Amniotic stem cell (primary cell): Measurements from ENCODE around the gene UPF3A.
"Not testable (repeated sequence)": the region's sequence is repeated elsewhere in the genome, so short reads cannot be mapped to it uniquely, and the experiment has no call there.

ENCODE experiments used
- DNase-seq: peaks from one replicate; lab custom pipeline; 2025; lab: John Stamatoyannopoulos, UW

UPF3A gene

DNA sequence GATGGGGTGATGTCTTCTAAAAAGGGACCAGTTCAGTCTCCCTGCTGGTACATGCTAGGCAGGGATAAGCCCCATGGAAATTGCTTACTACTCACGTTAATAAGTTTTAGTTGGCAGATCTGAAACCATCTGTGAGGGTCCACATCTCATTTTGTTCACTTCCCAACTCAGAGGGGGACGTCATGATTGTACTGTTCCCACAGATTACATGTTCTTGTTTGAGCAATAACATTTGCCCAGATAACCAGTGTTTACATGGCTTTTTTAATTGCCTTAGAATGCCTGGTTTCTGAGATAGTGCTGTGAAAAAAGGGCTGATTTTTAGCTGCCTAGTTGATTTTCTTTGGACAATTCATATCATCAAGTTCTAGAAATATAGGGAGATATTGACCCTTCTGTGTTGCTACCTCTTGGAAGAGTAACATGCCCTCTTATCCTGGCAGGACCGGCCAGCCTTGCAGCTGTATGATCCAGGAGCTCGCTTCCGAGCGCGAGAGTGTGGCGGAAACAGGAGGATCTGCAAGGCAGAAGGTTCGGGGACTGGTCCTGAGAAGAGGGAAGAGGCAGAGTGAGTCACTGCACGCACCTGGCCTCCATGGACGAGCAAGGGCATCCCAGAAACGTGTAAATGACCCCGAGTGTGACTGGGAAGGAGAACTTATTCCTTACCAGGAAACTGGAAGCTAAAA is 23.1 kb downstream of the UPF3A start:
- no peak for DNase-seq

DNA sequence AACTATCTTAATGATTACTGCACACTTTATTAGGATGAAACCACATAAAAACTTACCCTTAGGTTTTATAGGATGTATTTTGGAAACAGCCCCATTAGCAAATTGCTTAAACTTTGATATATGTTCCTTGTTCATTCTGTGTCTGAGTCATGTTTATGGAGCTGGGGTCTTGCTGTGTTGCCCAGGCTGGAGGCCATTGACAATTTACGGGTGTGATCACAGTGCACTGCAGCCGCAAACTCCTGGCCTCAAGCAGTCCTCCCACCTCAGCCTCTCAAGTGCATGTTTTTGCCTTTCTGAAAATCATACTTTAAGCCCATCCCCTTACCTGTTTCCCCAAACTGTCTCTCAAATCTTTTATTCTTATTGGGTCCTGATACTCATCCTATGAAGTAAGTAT is 27.7 kb downstream of the UPF3A start:
- DNase-seq = no peak

DNA sequence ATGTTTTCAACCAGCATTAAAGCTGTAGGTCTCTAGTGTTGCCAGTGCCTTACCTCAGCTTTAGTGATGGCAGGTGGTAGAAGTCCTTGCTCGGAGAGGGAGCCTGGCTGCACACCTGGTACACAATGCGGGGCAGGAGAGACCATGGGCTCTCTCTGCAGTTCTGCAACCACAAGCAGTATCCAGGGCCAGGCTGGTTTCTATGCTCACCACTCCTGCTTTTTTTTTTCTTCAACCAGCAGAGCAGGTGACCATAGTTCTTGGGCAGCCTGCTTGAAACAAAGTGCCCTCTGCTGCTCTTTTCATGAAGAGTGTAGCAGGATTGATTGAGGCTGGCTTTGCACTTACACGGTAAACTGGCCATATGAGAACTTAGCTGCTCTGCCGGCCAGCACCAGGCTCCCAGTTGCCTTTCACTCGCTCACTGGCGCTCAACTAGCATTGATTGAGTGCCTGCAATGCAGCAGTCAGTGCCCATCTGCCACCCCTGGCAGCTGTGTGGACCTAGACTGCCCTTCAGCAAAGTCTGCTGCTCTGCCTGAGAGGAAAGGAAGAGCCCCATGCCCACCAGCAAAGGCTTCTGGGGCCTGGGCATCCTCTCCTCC is 28.5 kb downstream of the UPF3A start:
- no peak for DNase-seq

DNA sequence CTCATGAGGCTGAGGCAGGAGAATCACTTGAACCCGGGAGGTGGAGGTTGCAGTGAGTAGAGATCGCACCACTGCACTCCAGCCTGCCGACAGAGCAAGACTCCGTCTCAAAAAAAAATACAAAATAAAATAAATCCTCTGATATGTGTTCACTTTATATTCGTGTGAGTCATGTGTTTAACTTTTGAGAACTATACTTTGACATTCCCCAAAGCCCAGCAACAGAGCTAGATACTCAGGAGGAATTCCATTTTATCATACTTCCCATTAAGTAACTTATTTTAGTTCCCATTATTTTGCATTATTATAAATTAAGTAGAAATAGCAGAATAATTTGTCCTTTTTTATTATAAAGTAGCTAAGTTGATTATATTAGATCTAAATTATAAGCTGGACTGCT is 29.6 kb downstream of the UPF3A start:
- DNase-seq = no peak

DNA sequence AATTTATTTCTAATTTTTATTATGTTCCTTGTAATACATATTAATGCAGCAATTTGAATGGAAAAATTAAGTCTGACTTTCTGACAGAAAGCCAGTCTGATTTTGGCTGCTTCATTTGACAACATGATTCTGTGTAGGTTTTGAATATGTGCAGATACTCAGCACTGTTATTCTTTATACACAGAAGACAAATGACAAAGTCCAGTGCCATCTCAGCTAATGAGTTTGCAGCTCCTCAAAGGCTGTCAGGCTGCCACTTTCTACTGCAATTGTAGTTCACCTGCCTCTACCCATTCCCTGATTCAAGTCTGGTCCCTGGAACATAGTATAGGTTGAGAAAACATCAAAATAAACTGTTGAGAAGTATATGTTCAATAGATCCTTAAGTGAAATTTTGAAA is 30.0 kb downstream of the UPF3A start:
- no peak for DNase-seq

DNA sequence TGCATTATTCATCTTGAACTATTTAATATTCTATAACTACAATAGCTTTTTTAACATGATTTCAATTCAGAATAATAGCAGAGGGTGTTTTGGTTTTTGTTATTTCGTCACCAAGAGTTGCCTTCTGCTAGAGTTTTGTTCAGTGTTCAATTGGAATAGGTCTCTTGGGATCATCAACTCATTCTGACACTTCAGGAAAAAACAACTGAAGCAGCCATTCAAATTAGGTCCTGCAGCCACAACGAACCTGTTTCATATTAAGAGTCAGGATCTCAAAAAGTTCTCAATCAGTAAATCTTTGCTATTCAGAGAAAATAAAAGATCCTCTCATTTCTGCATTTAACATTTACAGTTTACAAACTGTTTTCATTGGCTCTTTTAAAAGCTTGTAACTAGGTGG is 30.5 kb downstream of the UPF3A start:
- DNase-seq = no peak

DNA sequence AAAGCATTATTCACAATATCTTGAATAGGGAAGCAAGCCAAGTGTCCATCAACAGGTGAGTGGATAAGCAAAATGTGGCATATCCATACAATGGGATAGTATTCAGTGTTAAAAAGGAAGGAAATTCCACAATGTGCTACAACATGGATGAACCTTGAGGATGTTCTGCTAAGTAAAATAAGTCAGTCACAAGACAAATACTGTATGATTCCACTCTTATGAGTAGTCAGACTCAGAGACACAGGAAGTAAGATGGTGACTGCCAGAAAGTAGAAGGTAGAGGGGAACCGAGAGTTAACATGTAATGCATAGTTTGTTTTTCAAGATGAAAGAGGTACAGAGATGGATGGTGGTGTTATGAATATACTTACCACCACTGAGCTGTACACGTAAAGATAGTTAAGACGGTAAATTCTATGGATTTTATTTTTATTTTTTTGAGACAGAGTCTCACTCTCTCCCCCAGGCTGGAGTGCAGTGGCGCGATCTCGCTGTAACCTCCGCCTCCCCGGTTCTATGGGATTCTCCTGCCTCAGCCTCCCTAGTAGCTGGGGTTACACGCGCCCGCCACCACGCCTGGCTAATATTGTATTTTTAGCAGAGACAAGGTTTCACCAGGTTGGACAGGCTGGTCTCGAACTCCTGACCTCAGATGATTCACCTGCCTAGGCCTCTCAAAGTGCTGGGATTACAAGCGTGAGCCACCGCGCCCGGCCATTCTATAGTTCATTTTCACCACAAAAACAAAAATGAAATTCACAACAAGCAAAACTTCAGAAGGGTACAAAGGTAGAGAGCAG is 31.9 kb downstream of the UPF3A start:
- no peak for DNase-seq

DNA sequence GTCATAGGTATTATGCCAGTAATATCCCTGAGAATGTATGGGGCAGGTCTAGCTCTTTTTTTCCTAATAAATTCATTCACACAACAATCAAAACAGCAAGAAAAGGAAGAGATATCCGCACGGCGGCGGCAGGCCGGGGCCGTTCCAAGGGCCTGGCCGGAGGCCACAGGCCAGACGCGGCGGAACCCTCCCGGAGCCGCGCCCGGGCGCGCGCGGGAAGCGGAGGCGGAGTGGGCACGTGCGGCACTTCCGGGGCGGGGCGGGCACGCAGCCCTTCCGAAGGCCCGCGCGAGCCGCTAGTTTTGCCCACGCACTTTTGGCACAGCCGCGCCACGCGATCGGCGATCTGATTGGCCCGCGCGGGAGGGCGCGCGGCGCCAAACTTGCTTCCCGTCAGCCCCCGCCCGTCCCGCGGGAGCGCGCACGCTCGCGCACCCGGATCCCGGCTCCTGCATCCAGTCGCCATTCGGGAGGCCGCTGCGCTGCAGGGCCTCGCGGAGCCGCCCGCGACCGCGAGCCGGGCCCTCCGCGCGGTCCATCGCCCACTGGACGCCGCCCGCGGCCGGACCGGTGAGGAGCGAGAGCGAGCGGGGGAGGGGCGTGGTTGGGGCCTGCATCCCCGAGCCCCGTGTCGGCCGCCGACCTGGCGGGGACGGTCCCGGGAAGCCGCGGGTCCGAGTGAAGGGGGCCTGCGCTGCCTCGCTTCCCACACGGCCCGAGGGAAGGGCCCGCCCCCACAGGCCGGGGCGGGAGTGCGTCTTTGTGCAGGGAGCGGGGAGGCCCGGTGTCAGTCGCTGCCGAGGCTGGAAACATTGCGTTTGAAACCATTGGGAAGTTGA is 32.9 kb downstream of the UPF3A start, which contains the start of gene CHAMP1:
CHAMP1 (plus strand) TSS at position 430 of the 839 bp plus-strand sequence. CDS start 9,340 bp downstream, outside the sequence.
- peak; percentile 86 for DNase-seq

DNA sequence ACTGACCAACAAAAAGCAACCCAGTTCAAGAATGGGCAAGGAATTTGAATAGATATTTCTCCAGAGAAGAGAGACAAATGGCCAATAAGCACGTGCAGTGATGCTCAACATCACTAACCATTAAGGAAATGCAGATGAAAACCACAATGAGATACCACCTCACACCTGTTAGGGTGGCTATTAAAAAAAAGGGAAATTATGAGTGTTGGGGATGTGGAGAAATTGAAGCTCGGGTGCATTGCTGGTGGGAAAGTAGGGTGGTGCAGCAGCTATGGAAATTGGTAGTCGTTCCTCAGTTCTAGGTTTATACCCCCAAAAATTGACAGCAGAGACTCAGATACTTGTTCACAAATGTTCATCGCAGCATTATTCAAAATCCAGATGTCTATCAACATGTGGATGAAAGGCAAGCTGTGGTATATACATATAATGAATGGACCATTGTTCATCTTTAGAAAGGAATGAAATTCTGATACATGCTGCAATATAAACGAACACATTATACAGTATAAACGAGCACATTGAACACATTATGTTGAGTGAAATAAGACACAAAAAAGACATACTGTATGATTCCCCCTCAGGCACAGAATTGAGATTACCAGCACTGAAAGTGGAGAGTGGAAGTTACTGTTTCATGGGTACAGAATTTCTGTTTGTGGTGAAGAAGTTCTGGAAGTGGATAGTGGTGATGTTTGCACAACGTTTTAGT is 33.8 kb downstream of the UPF3A start:
- no peak for DNase-seq

DNA sequence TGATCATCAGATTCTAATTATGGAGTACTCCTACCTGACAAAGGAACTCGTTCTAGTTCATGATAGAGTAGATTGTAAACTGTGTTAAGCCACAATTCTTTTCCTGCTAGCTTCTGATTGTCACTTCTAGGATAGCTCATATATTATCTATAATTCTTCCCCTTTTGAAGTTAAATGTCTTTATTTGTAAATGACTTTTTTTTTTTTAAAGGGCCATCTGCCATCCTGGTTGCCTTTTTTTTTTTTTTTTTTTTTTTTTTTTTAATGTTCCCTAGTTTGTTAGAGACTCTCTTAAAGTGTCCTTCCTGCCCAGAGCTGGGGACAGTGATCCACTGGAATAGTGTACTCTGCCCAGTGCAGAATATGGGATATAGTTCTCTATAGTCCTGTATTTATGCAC is 37.2 kb downstream of the UPF3A start:
- DNase-seq = no peak

DNA sequence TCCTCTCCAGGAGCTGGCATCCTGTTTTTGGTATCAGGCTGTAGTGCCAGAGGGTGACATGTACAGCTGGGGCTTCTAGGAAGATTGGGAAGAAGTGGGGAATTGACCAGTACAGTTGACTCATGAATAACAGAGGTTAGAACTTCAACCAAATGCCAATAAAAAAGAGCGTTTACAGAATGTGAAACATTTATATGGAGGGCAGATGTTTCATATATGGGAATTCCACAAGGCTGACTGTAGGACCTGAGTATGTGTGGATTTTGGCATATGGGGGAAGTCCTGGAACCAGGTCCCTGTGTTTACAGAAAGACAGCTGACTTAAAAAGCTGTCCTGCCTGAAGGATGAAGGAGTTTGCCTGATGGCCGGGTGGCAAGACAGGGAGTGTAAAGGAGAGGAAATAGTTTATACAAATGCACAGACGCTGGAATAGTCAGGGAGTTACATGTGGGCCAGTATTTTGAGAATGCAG is 38.1 kb downstream of the UPF3A start:
- peak; percentile 26 for DNase-seq

DNA sequence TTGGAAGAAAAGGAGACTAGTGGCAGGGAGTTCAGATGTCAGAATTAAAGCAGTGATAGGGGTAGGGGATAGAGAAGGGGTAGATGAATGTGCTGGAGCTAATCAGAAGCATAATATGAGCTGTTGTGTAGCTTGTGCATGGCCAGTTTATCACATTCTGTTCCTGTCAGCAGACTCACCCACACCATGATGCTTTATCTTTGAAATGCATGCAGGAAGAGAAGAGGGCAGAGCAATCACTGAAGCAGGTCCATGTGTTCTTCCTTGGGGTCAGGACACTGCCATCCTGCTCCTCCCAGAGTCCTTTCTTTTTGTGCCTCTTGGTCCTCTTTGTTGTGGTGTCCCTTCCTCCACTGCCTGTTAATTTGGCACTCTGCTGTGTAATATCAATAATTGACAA is 38.7 kb downstream of the UPF3A start:
- DNase-seq = no peak

DNA sequence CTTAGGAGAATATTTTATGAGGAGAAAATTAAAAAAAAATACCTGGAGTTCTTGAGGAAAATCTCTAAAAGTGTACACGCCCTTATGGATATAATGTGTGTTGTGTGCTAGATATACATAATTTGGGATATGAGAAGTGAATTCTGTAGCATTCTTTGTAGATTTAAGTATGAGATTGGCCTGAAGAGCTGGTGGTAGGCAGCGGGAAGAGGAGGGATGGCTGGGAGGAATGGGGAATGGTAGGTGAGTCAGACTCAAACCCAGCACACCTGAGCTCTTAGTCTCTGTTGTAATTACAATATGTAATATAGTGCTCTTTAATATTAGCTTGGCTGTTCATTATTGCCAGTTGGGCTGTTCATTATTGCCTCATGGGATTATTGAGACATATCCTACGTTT is 39.9 kb downstream of the UPF3A start:
- DNase-seq = no peak

DNA sequence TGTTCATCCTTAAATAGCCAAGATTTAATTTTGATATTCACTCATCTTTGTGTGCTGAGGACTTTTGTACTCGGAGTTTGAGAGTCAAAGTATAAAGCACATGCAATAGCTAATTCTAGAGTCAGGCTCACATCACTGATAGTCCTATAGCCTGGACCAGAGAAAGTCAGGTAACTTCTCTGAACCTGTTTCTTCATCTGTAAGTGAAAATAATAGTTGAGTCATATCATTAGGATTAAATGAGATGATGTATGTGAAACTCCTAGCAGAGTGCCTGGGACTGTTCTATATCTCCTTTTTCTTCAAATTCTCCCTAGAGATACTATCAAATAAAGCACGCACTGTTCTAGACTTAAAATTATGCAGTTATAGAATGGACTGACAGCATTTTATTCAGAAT is 41.9 kb downstream of the UPF3A start:
- DNase-seq = no peak

DNA sequence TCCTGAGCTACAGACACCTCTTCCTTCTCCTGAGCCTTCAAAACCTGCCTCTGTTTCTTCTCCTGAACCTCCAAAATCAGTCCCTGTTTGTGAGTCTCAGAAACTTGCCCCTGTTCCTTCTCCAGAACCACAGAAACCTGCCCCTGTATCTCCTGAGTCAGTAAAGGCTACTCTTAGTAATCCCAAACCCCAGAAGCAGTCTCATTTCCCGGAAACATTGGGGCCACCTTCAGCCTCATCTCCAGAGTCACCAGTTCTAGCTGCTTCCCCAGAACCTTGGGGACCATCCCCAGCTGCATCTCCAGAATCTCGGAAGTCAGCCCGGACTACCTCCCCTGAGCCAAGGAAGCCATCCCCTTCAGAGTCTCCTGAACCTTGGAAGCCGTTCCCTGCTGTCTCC is 42.9 kb downstream of the UPF3A start:
- DNase-seq = no peak

DNA sequence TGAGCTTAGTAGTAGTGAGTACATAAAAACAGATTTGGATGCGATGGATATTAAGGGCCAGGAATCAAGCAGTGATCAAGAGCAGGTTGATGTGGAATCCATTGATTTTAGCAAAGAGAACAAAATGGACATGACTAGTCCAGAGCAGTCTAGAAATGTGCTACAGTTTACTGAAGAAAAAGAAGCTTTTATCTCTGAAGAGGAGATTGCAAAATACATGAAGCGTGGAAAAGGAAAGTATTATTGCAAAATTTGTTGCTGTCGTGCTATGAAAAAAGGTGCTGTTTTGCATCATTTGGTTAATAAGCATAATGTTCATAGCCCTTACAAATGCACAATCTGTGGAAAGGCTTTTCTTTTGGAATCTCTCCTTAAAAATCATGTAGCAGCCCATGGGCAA is 44.3 kb downstream of the UPF3A start:
- DNase-seq = no peak

DNA sequence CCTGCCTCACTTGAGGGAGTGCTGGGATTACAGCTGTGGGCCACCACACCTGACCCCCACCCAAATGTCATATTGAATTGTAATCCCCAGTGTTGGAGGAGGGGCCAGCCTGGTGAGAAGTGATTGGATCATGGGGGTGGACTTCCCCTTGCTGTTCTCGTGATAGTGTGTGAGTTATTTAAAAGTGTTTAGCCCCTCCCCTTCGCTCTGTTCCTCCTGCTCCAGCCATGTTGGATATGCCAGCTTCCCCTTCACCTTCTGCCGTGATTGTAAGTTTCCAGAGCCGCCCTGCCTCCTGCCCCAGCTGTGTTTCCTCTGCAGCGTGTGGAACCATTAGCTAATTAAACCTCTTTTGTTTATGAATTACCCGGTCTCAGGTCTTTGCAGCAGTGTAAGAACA is 46.6 kb downstream of the UPF3A start:
- no peak for DNase-seq

DNA sequence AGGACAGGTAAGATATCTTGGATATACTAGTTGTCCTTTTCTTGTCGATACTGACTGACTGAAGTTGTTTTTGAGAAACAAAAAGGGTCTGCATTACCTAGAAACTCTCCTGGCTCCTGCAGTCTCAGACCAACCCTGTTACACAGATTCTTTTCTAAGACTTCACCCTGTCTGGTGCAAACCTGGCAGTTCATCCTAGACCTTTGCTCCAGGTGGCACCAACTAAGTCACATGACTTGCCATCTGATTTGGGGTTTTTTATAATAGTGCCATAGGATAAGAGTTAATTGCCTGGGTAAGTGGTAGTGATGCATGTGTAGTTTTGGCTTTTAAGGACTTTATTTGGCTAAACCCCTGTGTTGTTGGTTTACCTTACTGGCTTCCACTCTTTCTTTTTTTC is 47.2 kb downstream of the UPF3A start:
- no peak for DNase-seq

DNA sequence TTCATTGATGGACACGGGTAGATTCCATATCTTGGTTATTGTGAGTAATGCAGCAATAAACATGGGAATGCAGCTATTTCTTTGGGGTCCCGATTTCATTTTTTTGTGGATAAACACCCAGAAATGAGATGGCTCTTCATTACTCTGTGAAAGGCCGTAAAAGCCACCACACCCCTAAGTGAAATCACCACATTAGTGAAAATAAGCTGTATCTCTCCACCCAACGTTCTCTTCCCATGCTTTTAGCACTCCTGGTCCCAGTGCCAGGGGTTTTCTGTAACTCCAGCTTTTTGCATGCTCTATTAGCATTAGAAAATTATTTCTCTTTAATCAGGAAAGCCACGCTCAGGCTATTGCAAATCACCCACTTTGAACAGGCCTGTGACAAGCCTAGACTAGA is 48.7 kb downstream of the UPF3A start:
- DNase-seq = no peak

DNA sequence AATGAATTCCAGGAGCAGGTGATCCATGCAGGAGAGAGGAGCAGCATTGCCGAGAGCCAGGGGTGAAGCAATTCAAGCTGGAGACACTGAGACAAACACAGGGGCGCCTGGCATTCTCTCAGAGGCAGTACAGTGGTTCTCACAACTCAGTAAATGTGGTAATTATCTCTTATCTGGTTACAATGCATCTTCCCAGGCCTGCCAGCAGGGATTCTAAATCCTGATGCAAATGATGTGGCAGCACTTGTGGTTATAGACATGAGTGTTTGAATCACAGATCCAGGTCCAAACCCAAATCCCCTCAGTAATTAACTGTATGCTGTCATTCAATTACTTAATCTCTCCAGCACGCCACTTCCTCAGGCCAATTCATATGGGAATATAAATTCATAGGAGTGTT is 52.5 kb downstream of the UPF3A start:
- not testable (repeated sequence) for DNase-seq

DNA sequence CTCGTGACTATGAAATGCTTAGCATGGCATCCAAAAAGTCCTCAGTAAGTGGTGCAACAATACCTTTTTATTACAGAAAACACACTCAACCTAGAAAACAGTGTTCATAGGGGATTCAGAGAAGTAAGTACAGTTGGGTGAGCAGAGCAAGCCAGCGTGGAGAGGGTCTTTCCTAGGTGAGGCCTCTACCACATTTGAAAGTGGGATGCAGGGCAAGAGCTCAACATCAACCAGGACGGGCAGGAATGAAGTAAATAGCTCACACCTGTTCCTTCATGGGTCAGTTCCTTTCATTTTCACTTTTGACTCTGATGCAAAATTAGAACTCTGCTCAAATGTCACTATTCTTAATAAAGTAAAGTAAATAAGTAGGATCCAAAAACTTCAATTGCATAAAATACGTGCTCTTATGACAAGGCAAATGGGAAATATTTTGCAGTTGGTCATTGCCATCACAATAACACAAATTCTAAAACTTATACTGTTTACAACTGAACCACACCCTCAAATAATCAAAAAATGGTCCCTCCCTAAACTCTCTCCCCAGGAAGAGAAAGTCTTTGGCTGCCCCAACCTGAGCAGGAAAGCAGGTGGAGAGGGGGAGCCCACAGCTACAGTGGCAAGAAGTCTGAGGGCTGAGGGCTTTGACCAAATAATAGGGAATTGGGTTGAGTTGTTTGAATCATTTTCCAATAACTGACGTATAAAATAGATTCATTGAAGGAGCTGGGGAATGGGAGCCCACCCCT is 53.1 kb downstream of the UPF3A start:
- no peak for DNase-seq
